Erythroblast (primary cell): ENCODE measurements around the gene NPTXR.

ENCODE experiments used
- GATA1 ChIP-seq: IDR thresholded peaks from 2 replicates; pipeline ENCODE4 v1.6.1; 2011; ENCODE audit warnings: low read depth, mild to moderate bottlenecking, control low read depth, low read length, moderate library complexity
- POLR2A ChIP-seq: IDR thresholded peaks from 2 replicates; pipeline ENCODE4 v1.6.1; 2011; ENCODE audit warnings: mild to moderate bottlenecking, low read length

DNA sequence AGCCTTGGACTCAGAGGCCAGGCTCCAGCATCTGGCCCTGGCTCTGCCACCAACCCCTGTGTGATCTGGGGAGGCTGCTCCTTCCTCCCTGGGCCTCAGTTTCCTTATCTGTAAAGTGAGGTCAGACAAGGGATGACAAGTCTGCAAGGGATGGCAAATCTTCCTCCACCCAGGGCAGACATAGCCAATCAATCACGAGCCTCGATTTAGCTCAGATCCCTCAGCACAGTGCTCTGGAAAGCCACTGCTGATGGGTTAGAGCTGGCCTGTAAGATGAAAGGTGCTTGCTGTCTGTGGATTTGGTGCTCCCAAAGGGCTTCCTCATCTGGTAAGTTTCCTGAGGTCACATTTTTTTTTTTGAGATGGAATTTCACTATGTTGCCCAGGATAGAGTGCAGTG lies 20.2 kb downstream of the NPTXR start:
- TF ChIP-seq POLR2A (no peak), GATA1 (no peak)
